SK-N-SH (cell line): ENCODE data around the gene ANKMY2. TPM values are rescaled to one million over a fixed set of nuclear protein-coding genes. Genes with fewer than 3 reads are reported as not detected.
A peak's percentile ranks its signal among the peaks of the same experiment; 100 is the strongest.

Experiments used
- CTCF ChIA-PET: fragments of 300-600, 350-600 bp; formaldehyde crosslinking; extraction: SDS; loops from one replicate; lab custom pipeline; 2021; lab: Yijun Ruan, JAX
- POLR2A ChIA-PET: fragments of 350-600 bp; sonication (Branson Sonifier 250); formaldehyde crosslinking; extraction: SDS; loops from one replicate; lab custom pipeline; 2020; ENCODE audit warnings: antibody characterized with exemption, inconsistent platforms; lab: Yijun Ruan, JAX
- DNase-seq: peaks from one replicate; pipeline ENCODE4 v3.0.0; 2012
- H2AFZ ChIP-seq: fragments of 200-600 bp; sonication (generic); 2 replicates; pipeline ENCODE4 v1.8.1; 2016; ENCODE audit warnings: antibody characterized with exemption, mild to moderate bottlenecking, low read depth
- H3F3A ChIP-seq: fragments of 200-600 bp; sonication (generic); replicated peaks from 2 replicates; pipeline ENCODE3; 2016; ENCODE audit warnings: antibody characterized with exemption, mild to moderate bottlenecking; ENCODE audit not compliant: insufficient read depth
- H3K27ac ChIP-seq, 2 experiments: fragments of 200-500 bp in 1 of 2; fragments of 200-600 bp in 1 of 2; sonication (Bioruptor generic) in 1 of 2; sonication (generic), shearing (Covaris generic) in 1 of 2; 2 replicates each; pipeline versions ENCODE4 v1.5.1 to v1.6.1; 2014 to 2016; ENCODE audit warnings: low read depth in 2 of 2, inconsistent platforms in 1 of 2, low read length in 1 of 2, mild to moderate bottlenecking in 1 of 2, mixed read lengths in 1 of 2
- H3K27me3 ChIP-seq: fragments of 200-600 bp; sonication (generic), shearing (Covaris generic); 2 replicates; pipeline ENCODE4 v1.6.1; 2016; ENCODE audit warnings: mixed run types; ENCODE audit not compliant: insufficient read depth
- H3K36me3 ChIP-seq, 2 experiments: fragments of 200-500 bp in 1 of 2; fragments of 200-600 bp in 1 of 2; sonication (Bioruptor generic) in 1 of 2; sonication (generic) in 1 of 2; replicated peaks in 1 of 2; 2 replicates each; pipeline versions ENCODE3 to v1.5.1; 2014 to 2016; ENCODE audit warnings: low read length in 1 of 2, mild to moderate bottlenecking in 1 of 2; ENCODE audit not compliant: insufficient read depth in 2 of 2, control insufficient read depth in 1 of 2
- H3K4me1 ChIP-seq, 2 experiments: fragments of 200-500 bp in 1 of 2; fragments of 200-600 bp in 1 of 2; sonication (Bioruptor generic) in 1 of 2; sonication (generic), shearing (Covaris generic) in 1 of 2; 2 replicates each; pipeline versions ENCODE4 v1.5.1 to v1.6.1; 2014 to 2016; ENCODE audit warnings: low read depth in 1 of 2, low read length in 1 of 2, mixed run types in 1 of 2; ENCODE audit not compliant: insufficient read depth in 2 of 2, control insufficient read depth in 1 of 2
- H3K4me2 ChIP-seq: fragments of 200-600 bp; sonication (generic), shearing (Covaris generic); 2 replicates; pipeline ENCODE4 v1.6.1; 2017; ENCODE audit warnings: mixed run types
- H3K4me3 ChIP-seq, 2 experiments: fragments of 200-500 bp in 1 of 2; fragments of 200-600 bp in 1 of 2; sonication (Bioruptor generic) in 1 of 2; sonication (generic), shearing (Covaris generic) in 1 of 2; 2 replicates each; pipeline versions ENCODE4 v1.5.1 to v1.8.1; 2014 to 2016; ENCODE audit warnings: low read depth in 2 of 2, inconsistent platforms in 1 of 2, low read length in 1 of 2, mild to moderate bottlenecking in 1 of 2, mixed read lengths in 1 of 2, moderate library complexity in 1 of 2
- H3K79me2 ChIP-seq: fragments of 200-600 bp; sonication (generic); 2 replicates; pipeline ENCODE4 v1.8.1; 2017; ENCODE audit warnings: mild to moderate bottlenecking; ENCODE audit not compliant: insufficient read depth
- H3K9ac ChIP-seq: fragments of 200-600 bp; sonication (generic); 2 replicates; pipeline ENCODE4 v1.6.1; 2017; ENCODE audit warnings: mixed run types
- H3K9me2 ChIP-seq: fragments of 200-600 bp; sonication (generic); 2 replicates; pipeline ENCODE4 v1.6.1; 2017; ENCODE audit warnings: mixed run types
- H3K9me3 ChIP-seq: fragments of 200-600 bp; sonication (generic); 2 replicates; pipeline ENCODE4 v1.6.1; 2017; ENCODE audit warnings: mixed run types, mild to moderate bottlenecking, moderate library complexity
- H4K20me1 ChIP-seq: fragments of 200-600 bp; sonication (generic); 2 replicates; pipeline ENCODE4 v1.6.1; 2017; ENCODE audit warnings: mild to moderate bottlenecking, mixed run types; ENCODE audit not compliant: insufficient read depth
- CHD2 ChIP-seq: fragments of 150-350 bp; IDR thresholded peaks from 2 replicates; pipeline ENCODE4 v1.6.1; 2018; ENCODE audit warnings: low read length; ENCODE audit not compliant: partially characterized antibody
- ELF1 ChIP-seq: IDR thresholded peaks from 2 replicates; pipeline ENCODE4 v1.4.0; 2012
- FOXJ3 ChIP-seq: sonication (generic); formaldehyde crosslinking; IDR thresholded peaks from 2 replicates; pipeline ENCODE4 v1.5.1; 2020; ENCODE audit warnings: mild to moderate bottlenecking, missing genetic modification reagents
- MXI1 ChIP-seq: IDR thresholded peaks from 2 replicates; pipeline ENCODE4 v1.6.1; 2012; ENCODE audit warnings: mild to moderate bottlenecking, low read depth, low read length, improper control_type of control experiment
- NFIC ChIP-seq: IDR thresholded peaks from 2 replicates; pipeline ENCODE4 v1.4.0; 2012; ENCODE audit warnings: borderline replicate concordance
- POLR2AphosphoS5 ChIP-seq: IDR thresholded peaks from 2 replicates; pipeline ENCODE4 v1.6.1; 2012; ENCODE audit warnings: low read depth, low read length
- RFX5 ChIP-seq: IDR thresholded peaks from 2 replicates; pipeline ENCODE4 v1.6.1; 2012; ENCODE audit warnings: mild to moderate bottlenecking, improper control_type of control experiment, low read length
- RXRA ChIP-seq: IDR thresholded peaks from 2 replicates; pipeline ENCODE4 v1.4.0; 2012; ENCODE audit warnings: low read depth, mild to moderate bottlenecking, borderline replicate concordance
- SIN3A ChIP-seq: IDR thresholded peaks from 2 replicates; pipeline ENCODE4 v1.6.1; 2012; ENCODE audit warnings: low read depth, mild to moderate bottlenecking, low read length, moderate library complexity, borderline replicate concordance
- SMC3 ChIP-seq: IDR thresholded peaks from 2 replicates; pipeline ENCODE4 v1.6.1; 2012; ENCODE audit warnings: low read depth, low read length, improper control_type of control experiment
- TCF12 ChIP-seq: IDR thresholded peaks from 2 replicates; pipeline ENCODE4 v1.4.0; 2012
- TEAD4 ChIP-seq: IDR thresholded peaks from 2 replicates; pipeline ENCODE4 v1.4.0; 2012; ENCODE audit warnings: mild to moderate bottlenecking, borderline replicate concordance; ENCODE audit not compliant: insufficient read depth
- YY1 ChIP-seq: IDR thresholded peaks from 2 replicates; pipeline ENCODE4 v1.4.0; 2012; ENCODE audit warnings: low read depth, mild to moderate bottlenecking
- WGBS: methylation state at CpG from one replicate; pipeline ENCODE4 v1.1.6; 2017; ENCODE audit warnings: low lambda C conversion rate; 5-methylcytosine and 5-hydroxymethylcytosine counted together
- polyA plus RNA-seq, 3 experiments: library from polyadenylated mRNA; depleted of rRNA; stranded (reverse); fragments of >200 nt; gene quantifications; 2 replicates each; pipeline ENCODE4 v1.2.3, GENCODE V29; 2012
- TF ChIP-seq, protein P1 (sequence below): fragments of 200-600 bp; sonication (generic); IDR thresholded peaks from 2 replicates; pipeline ENCODE4 v1.6.1; 2017; ENCODE audit warnings: antibody characterized with exemption, mild to moderate bottlenecking, moderate library complexity
- TF ChIP-seq, protein P2 (sequence below): IDR thresholded peaks from 2 replicates; pipeline ENCODE4; 2012
- TF ChIP-seq, protein P3 (sequence below): IDR thresholded peaks from 2 replicates; pipeline ENCODE4 v1.4.0; 2012; ENCODE audit warnings: low read depth, borderline replicate concordance
- TF ChIP-seq, protein P4 (sequence below): fragments of 150-350 bp; IDR thresholded peaks from 2 replicates; pipeline ENCODE4 v1.6.1; 2016; ENCODE audit warnings: mild to moderate bottlenecking, low read depth, low read length
- TF ChIP-seq, protein P5 (sequence below): IDR thresholded peaks from 2 replicates; pipeline ENCODE4 v1.4.0; 2012; ENCODE audit warnings: low read depth

The ANKMY2 gene
- polyA plus RNA-seq, 1 of the 3 experiments (the other 2 are of a cell fraction), result 15.8 TPM

DNA sequence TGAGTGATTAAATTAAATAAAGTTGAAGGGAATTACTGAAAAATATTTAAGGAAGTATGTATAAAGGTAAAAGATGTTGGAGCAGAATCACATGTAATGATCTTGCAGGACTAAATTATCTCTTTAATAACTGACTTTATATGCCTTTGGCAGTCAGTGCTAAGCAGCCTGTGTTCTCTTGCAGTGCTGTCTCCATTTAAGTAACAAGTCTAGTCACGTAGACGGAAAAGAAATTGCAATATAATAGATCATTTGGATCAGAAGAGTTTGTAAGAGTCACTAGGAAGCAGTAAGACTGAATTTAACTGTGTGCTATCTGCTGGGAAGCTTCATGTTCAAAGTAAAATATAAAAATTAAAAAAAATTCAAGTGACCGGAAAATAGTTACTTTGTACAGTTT, 21.8 kb upstream of the ANKMY2 start:
- Histone ChIP-seq H3K9ac (peak overlapping the region; percentile 35; the same call in 1 of the 2 replicates), H2AFZ (no peak overlapping the region), H3K4me3 (no peak overlapping the region; a peak in 1 of 4 replicates), H3K4me2 (peak overlapping the region; percentile 32; the same call in 1 of the 2 replicates), H3K27me3 (no peaks in the 10 kb centered on the region), H3K36me3 (peaks cover 6 to 23% of the 10 kb centered on the region in 2 experiments), H3K79me2 (peaks cover 57% of the 10 kb centered on the region)
- POLR2A ChIA-PET, result no interaction called here
- TF ChIP-seq MXI1, result no peak
- TF ChIP-seq, protein P1, sequence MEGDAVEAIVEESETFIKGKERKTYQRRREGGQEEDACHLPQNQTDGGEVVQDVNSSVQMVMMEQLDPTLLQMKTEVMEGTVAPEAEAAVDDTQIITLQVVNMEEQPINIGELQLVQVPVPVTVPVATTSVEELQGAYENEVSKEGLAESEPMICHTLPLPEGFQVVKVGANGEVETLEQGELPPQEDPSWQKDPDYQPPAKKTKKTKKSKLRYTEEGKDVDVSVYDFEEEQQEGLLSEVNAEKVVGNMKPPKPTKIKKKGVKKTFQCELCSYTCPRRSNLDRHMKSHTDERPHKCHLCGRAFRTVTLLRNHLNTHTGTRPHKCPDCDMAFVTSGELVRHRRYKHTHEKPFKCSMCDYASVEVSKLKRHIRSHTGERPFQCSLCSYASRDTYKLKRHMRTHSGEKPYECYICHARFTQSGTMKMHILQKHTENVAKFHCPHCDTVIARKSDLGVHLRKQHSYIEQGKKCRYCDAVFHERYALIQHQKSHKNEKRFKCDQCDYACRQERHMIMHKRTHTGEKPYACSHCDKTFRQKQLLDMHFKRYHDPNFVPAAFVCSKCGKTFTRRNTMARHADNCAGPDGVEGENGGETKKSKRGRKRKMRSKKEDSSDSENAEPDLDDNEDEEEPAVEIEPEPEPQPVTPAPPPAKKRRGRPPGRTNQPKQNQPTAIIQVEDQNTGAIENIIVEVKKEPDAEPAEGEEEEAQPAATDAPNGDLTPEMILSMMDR, result no peak
- no peak for TF ChIP-seq RFX5
- TF ChIP-seq FOXJ3 (CRISPR knock-in tag), result no peak
- TF ChIP-seq, all 33 proteins: peak for 0
- peaks cover 30% of the 10 kb centered on the region for H3F3A ChIP-seq
- H3K27ac ChIP-seq, result peak overlapping the region; percentile 64 to 84; a peak in 3 of 4 replicates
- no peaks in the 10 kb centered on the region for H3K9me3 ChIP-seq
- H3K9me2 ChIP-seq, result no peaks in the 10 kb centered on the region
- CTCF ChIA-PET, result interaction anchor here (0.9 to 2.0 kb wide), 5 partner anchors 9 to 134 kb away, joined by 3 to 7 read pairs (median 5); partner anchors contain the start of genes ANKMY2 and BZW2
- no peaks in the 10 kb centered on the region for H4K20me1 ChIP-seq
- 96% methylated on average over 3 of the region's 3 CpGs for WGBS
- H3K4me1 ChIP-seq, result peaks cover 7 to 31% of the 10 kb centered on the region in 2 experiments; a peak in 3 of 4 replicates
- no peak for DNase-seq

DNA sequence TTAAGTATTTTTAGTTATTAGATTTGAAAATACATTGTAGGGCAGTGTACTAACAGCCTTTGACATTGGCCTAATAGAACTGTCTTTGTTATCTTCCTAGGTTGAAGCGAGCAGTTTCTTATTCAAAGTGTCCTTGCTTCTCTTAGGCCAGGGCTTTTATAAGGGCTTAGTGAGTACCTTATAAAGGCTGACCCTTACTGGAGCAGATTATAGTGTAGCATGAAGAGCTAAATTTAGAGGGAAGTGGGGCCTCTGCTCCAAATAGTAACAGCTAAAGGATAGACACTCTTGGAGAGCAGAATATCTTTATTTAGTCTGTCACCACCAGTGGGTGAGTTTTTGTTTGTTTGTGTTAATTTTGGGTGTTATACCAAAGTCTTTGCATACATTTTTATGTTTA, 16.4 kb upstream of the ANKMY2 start:
- CTCF ChIA-PET, result interaction anchor here (0.8 kb wide), 1 partner anchor 10 kb away, joined by 3 read pairs; no protein-coding TSS in a partner anchor
- no peak overlapping the region for H3K4me2 ChIP-seq
- no peak for TF ChIP-seq CHD2
- no peak for TF ChIP-seq ELF1
- TF ChIP-seq TCF12, result no peak
- no peak for TF ChIP-seq SMC3
- TF ChIP-seq, protein P2, sequence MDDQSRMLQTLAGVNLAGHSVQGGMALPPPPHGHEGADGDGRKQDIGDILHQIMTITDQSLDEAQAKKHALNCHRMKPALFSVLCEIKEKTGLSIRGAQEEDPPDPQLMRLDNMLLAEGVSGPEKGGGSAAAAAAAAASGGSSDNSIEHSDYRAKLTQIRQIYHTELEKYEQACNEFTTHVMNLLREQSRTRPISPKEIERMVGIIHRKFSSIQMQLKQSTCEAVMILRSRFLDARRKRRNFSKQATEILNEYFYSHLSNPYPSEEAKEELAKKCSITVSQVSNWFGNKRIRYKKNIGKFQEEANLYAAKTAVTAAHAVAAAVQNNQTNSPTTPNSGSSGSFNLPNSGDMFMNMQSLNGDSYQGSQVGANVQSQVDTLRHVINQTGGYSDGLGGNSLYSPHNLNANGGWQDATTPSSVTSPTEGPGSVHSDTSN, result no peak
- no peak for TF ChIP-seq NFIC
- TF ChIP-seq, protein P1, result no peak
- TF ChIP-seq FOXJ3 (CRISPR knock-in tag), result no peak
- TF ChIP-seq TEAD4, result no peak
- TF ChIP-seq, protein P3, sequence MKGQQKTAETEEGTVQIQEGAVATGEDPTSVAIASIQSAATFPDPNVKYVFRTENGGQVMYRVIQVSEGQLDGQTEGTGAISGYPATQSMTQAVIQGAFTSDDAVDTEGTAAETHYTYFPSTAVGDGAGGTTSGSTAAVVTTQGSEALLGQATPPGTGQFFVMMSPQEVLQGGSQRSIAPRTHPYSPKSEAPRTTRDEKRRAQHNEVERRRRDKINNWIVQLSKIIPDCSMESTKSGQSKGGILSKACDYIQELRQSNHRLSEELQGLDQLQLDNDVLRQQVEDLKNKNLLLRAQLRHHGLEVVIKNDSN, result no peak
- TF ChIP-seq YY1, result no peak
- TF ChIP-seq RXRA, result no peak
- TF ChIP-seq, protein P4, sequence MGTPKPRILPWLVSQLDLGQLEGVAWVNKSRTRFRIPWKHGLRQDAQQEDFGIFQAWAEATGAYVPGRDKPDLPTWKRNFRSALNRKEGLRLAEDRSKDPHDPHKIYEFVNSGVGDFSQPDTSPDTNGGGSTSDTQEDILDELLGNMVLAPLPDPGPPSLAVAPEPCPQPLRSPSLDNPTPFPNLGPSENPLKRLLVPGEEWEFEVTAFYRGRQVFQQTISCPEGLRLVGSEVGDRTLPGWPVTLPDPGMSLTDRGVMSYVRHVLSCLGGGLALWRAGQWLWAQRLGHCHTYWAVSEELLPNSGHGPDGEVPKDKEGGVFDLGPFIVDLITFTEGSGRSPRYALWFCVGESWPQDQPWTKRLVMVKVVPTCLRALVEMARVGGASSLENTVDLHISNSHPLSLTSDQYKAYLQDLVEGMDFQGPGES, result no peak
- TF ChIP-seq POLR2AphosphoS5, result no peak
- TF ChIP-seq SIN3A, result no peak
- TF ChIP-seq, protein P5, sequence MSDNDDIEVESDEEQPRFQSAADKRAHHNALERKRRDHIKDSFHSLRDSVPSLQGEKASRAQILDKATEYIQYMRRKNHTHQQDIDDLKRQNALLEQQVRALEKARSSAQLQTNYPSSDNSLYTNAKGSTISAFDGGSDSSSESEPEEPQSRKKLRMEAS, result no peak
- H3K4me3 ChIP-seq, result no peak overlapping the region
- H3F3A ChIP-seq, result peaks cover 10% of the 10 kb centered on the region
- WGBS, result 100% methylated on average over 1 of the region's 1 CpG
- no peaks in the 10 kb centered on the region for H3K27me3 ChIP-seq
- H3K36me3 ChIP-seq, result peaks cover 0 to 9% of the 10 kb centered on the region in 2 experiments
- POLR2A ChIA-PET, result no interaction called here
- no peaks in the 10 kb centered on the region for H4K20me1 ChIP-seq
- H2AFZ ChIP-seq, result no peak overlapping the region
- peaks cover 15% of the 10 kb centered on the region in 2 experiments; a peak in 3 of 4 replicates for H3K4me1 ChIP-seq
- H3K9me2 ChIP-seq, result no peaks in the 10 kb centered on the region
- no peaks in the 10 kb centered on the region for H3K9me3 ChIP-seq
- DNase-seq, result no peak
- no peak overlapping the region for H3K27ac ChIP-seq
- H3K9ac ChIP-seq, result no peak overlapping the region
- H3K79me2 ChIP-seq, result peaks cover 83% of the 10 kb centered on the region
